Neural progenitor cell (in vitro differentiated cells): ENCODE data around the gene TNRC18. TPM values are rescaled to one million over a fixed set of nuclear protein-coding genes. Genes with fewer than 3 reads are reported as not detected.

Experiments used
- DNase-seq: peaks from one replicate; pipeline ENCODE4 v3.0.0-alpha.2; 2016; ENCODE audit warnings: low spot score
- H2AFZ ChIP-seq: fragments of 200-600 bp; sonication (generic); replicated peaks from 2 replicates; pipeline ENCODE4 v1.6.1; 2016; ENCODE audit warnings: antibody characterized with exemption
- H3F3A ChIP-seq: fragments of 200-600 bp; sonication (generic); 2 replicates; pipeline ENCODE4 v1.6.1; 2016; ENCODE audit warnings: antibody characterized with exemption, low read depth
- H3K27ac ChIP-seq: fragments of 200-600 bp; sonication (generic); 2 replicates; pipeline ENCODE4 v1.5.1; 2016; ENCODE audit warnings: mild to moderate bottlenecking
- H3K27me3 ChIP-seq: fragments of 200-600 bp; sonication (generic); 2 replicates; pipeline ENCODE4 v1.6.1; 2016; ENCODE audit warnings: mild to moderate bottlenecking, moderate library complexity
- H3K36me3 ChIP-seq: fragments of 200-600 bp; sonication (generic); 2 replicates; pipeline ENCODE4 v1.5.1; 2016
- H3K4me1 ChIP-seq: fragments of 200-600 bp; sonication (generic); 2 replicates; pipeline ENCODE4 v1.6.1; 2016; ENCODE audit warnings: mixed run types
- H3K4me2 ChIP-seq: fragments of 200-600 bp; sonication (generic); 2 replicates; pipeline ENCODE4 v1.6.1; 2016
- H3K4me3 ChIP-seq: fragments of 200-600 bp; sonication (generic); 2 replicates; pipeline ENCODE4 v1.5.1; 2016
- H3K79me2 ChIP-seq: fragments of 200-600 bp; sonication (generic); 2 replicates; pipeline ENCODE4 v1.6.1; 2016; ENCODE audit warnings: low read depth
- H3K9ac ChIP-seq: fragments of 200-600 bp; sonication (generic); 2 replicates; pipeline ENCODE4 v1.6.1; 2016
- H3K9me3 ChIP-seq: fragments of 200-600 bp; sonication (generic); 2 replicates; pipeline ENCODE4 v1.5.1; 2016; ENCODE audit warnings: low read depth
- H4K20me1 ChIP-seq: fragments of 200-600 bp; sonication (generic); 2 replicates; pipeline ENCODE4 v1.6.1; 2016; ENCODE audit warnings: low read depth
- H3K27ac Mint-ChIP-seq: 3 replicates; pipeline ENCODE4 v1.8.0; 2021; ENCODE audit warnings: mixed read lengths
- H3K27me3 Mint-ChIP-seq: 2 replicates; pipeline ENCODE4 v1.8.0; 2022; ENCODE audit warnings: low read depth, mild to moderate bottlenecking, inconsistent platforms, moderate library complexity, mixed read lengths; ENCODE audit not compliant: insufficient read depth
- H3K36me3 Mint-ChIP-seq: 3 replicates; pipeline ENCODE4 v1.8.0; 2021; ENCODE audit warnings: mixed read lengths
- H3K4me1 Mint-ChIP-seq: 3 replicates; pipeline ENCODE4 v1.8.0; 2021; ENCODE audit warnings: mixed read lengths
- H3K4me3 Mint-ChIP-seq: 3 replicates; pipeline ENCODE4 v1.8.0; 2021; ENCODE audit warnings: mild to moderate bottlenecking, moderate library complexity, mixed read lengths
- H3K9me3 Mint-ChIP-seq: 3 replicates; pipeline ENCODE4 v1.8.0; 2020; ENCODE audit warnings: mixed read lengths
- CTCF ChIP-seq: fragments of 200-600 bp; sonication (generic); IDR thresholded peaks from 2 replicates; pipeline ENCODE4 v1.5.1; 2017; ENCODE audit warnings: antibody characterized with exemption, mild to moderate bottlenecking
- EZH2 ChIP-seq: fragments of 200-600 bp; sonication (generic); IDR thresholded peaks from 2 replicates; pipeline ENCODE4 v1.6.1; 2017; ENCODE audit warnings: antibody characterized with exemption, mild to moderate bottlenecking, moderate library complexity
- EZH2phosphoT487 ChIP-seq: fragments of 200-600 bp; sonication (generic); IDR thresholded peaks from 2 replicates; pipeline ENCODE4 v1.6.1; 2017; ENCODE audit warnings: antibody characterized with exemption
- total RNA-seq: library from RNA; depleted of rRNA; stranded (reverse); fragments of >200 nt; gene quantifications from 2 replicates; pipeline ENCODE4 v1.2.3, GENCODE V29; 2015; ENCODE audit warnings: low replicate concordance

The TNRC18 gene
- total RNA-seq, 1 donor from 2014 or later = 16.1 TPM

GRCh38 chr7:5354460-5355232, 69.0 kb downstream of the TNRC18 start:
- Mint-ChIP-seq H3K36me3 (peaks cover 61% of the 10 kb centered on the region), H3K4me1 (peaks cover 33% of the 10 kb centered on the region), H3K27ac (no peak overlapping the region), H3K4me3 (no peak overlapping the region), H3K27me3 (peaks cover 9% of the 10 kb centered on the region), H3K9me3 (peaks cover 4% of the 10 kb centered on the region)
- peaks cover 23% of the 10 kb centered on the region for H3K4me1 ChIP-seq
- H3K4me2 ChIP-seq = no peak overlapping the region
- peaks cover 67% of the 10 kb centered on the region for H4K20me1 ChIP-seq
- no peaks in the 10 kb centered on the region for H3K79me2 ChIP-seq
- no peaks in the 10 kb centered on the region for H3K9me3 ChIP-seq
- peaks cover 14% of the 10 kb centered on the region for H3F3A ChIP-seq
- peaks cover 36% of the 10 kb centered on the region for H3K27me3 ChIP-seq
- no peaks in the 10 kb centered on the region for H3K36me3 ChIP-seq
- DNase-seq = no peak
- no peak overlapping the region for H3K27ac ChIP-seq
- H2AFZ ChIP-seq = no peak overlapping the region
- TF ChIP-seq EZH2 (no peak), CTCF (no peak), EZH2phosphoT487 (no peak)
- H3K9ac ChIP-seq = no peak overlapping the region
- no peak overlapping the region for H3K4me3 ChIP-seq

- Histone ChIP-seq H3K4me1 (peaks cover 25% of the 10 kb centered on the region), H3K27me3 (peaks cover 46% of the 10 kb centered on the region), H3K79me2 (no peaks in the 10 kb centered on the region), H3K9me3 (no peaks in the 10 kb centered on the region), H3K4me2 (no peak overlapping the region), H3K27ac (no peak overlapping the region), H3F3A (peaks cover 14% of the 10 kb centered on the region), H2AFZ (no peak overlapping the region), H3K36me3 (no peaks in the 10 kb centered on the region), H3K4me3 (no peak overlapping the region), H3K9ac (no peak overlapping the region), H4K20me1 (peaks cover 77% of the 10 kb centered on the region)
- Mint-ChIP-seq H3K4me3 (no peak overlapping the region), H3K27me3 (peaks cover 7% of the 10 kb centered on the region), H3K4me1 (peaks cover 40% of the 10 kb centered on the region), H3K27ac (peak overlapping the region; percentile 46), H3K9me3 (peaks cover 4% of the 10 kb centered on the region), H3K36me3 (peaks cover 48% of the 10 kb centered on the region)
- no peak for DNase-seq
- no peak for TF ChIP-seq EZH2phosphoT487
- TF ChIP-seq CTCF = no peak
- TF ChIP-seq EZH2 = no peak
Observed at GRCh38 chr7:5352440-5353010, 71.1 kb downstream of the TNRC18 start.

- H3K27ac Mint-ChIP-seq = no peak overlapping the region
- H3K36me3 Mint-ChIP-seq = peaks cover 45% of the 10 kb centered on the region
- peaks cover 14% of the 10 kb centered on the region for H3F3A ChIP-seq
- H3K27ac ChIP-seq = no peak overlapping the region
- H3K9ac ChIP-seq = no peak overlapping the region
- peaks cover 7% of the 10 kb centered on the region for H3K27me3 Mint-ChIP-seq
- H3K4me1 ChIP-seq = peaks cover 25% of the 10 kb centered on the region
- no peaks in the 10 kb centered on the region for H3K36me3 ChIP-seq
- peaks cover 4% of the 10 kb centered on the region for H3K9me3 Mint-ChIP-seq
- peak overlapping the region; percentile 29 for H3K4me2 ChIP-seq
- no peak overlapping the region for H3K4me3 ChIP-seq
- TF ChIP-seq EZH2 = no peak
- no peak for TF ChIP-seq EZH2phosphoT487
- no peak for TF ChIP-seq CTCF
- H3K9me3 ChIP-seq = no peaks in the 10 kb centered on the region
- H3K4me1 Mint-ChIP-seq = peaks cover 40% of the 10 kb centered on the region
- no peak overlapping the region for H2AFZ ChIP-seq
- peak; percentile 32 for DNase-seq
- peaks cover 46% of the 10 kb centered on the region for H3K27me3 ChIP-seq
- H3K79me2 ChIP-seq = no peaks in the 10 kb centered on the region
- H4K20me1 ChIP-seq = peaks cover 77% of the 10 kb centered on the region
- H3K4me3 Mint-ChIP-seq = peak overlapping the region; percentile 71
Observed at GRCh38 chr7:5351507-5352265, 71.9 kb downstream of the TNRC18 start.
